Ovary (tissue), 9 donors: Measurements from ENCODE around the gene ACYP2. TPM values are rescaled to one million over a fixed set of nuclear protein-coding genes. Genes with fewer than 3 reads are reported as not detected.
A peak's percentile ranks its signal among the peaks of the same experiment; 100 is the strongest.

Source experiments
- DNase-seq, 5 donors: peaks; one replicate each; pipeline ENCODE4 v3.0.0-alpha.2; 2019 to 2020
- H3K27ac ChIP-seq, 2 donors: fragments of 200-600 bp; one replicate each; pipeline versions ENCODE4 v1.5.1 to v1.8.0; 2019 to 2022
- H3K27me3 ChIP-seq: fragments of 200-600 bp; one replicate; pipeline ENCODE4 v1.8.0; 2022
- H3K36me3 ChIP-seq: fragments of 200-600 bp; sonication (generic); one replicate; pipeline ENCODE4 v1.5.1; 2019
- H3K4me1 ChIP-seq: one replicate; pipeline ENCODE4 v1.8.1; 2013; ENCODE audit warnings: mild to moderate bottlenecking, moderate library complexity; ENCODE audit not compliant: insufficient read depth
- H3K4me3 ChIP-seq: fragments of 200-600 bp; sonication (generic); one replicate; pipeline ENCODE4 v1.5.1; 2017
- H3K9me3 ChIP-seq, 2 donors: fragments of 200-600 bp in 1 of 2; sonication (generic) in 1 of 2; one replicate each; pipeline versions ENCODE4 v1.5.1 to v1.8.1; 2013 to 2019; ENCODE audit warnings: mild to moderate bottlenecking in 1 of 2, moderate library complexity in 1 of 2
- CTCF ChIP-seq, 3 donors: fragments of 450-650 bp in 2 of 3; fragments of 200-600 bp in 1 of 3; IDR thresholded peaks; one replicate each; pipeline versions ENCODE4 v1.5.1 to v1.8.0; 2016 to 2022; ENCODE audit warnings: antibody characterized with exemption in 3 of 3, mild to moderate bottlenecking in 1 of 3
- EP300 ChIP-seq: sonication (generic); formaldehyde crosslinking; IDR thresholded peaks from one replicate; pipeline ENCODE4 v1.6.1; 2017; ENCODE audit warnings: antibody characterized with exemption
- POLR2A ChIP-seq: fragments of 450-650 bp; IDR thresholded peaks from one replicate; pipeline ENCODE4 v1.6.1; 2017; ENCODE audit warnings: antibody characterized with exemption, mild to moderate bottlenecking, moderate library complexity
- WGBS, 3 donors: extraction: QIAGEN DNeasy Blood & Tissue Kit in 1 of 3; methylation state at CpG; one replicate each; pipeline versions ENCODE4 v1.1.5 to v1.1.7; 2013 to 2017; 5-methylcytosine and 5-hydroxymethylcytosine counted together
- intact Hi-C, 4 donors: fragments of 100-400 bp; cut with DNase I; formaldehyde crosslinking; loops; one replicate each; pipeline versions ENCODE4 v1.11.0 to v1.15.1; 2022 to 2023
- polyA plus RNA-seq, 2 donors: library from polyadenylated mRNA; stranded (reverse); fragments of 200-250 nt in 1 of 2; fragments of 350-450 nt in 1 of 2; fragmentation: Illumina TruSeq in 1 of 2; extraction: RNeasy Lipid Tissue Mini Kit (QIAGEN cat#74804) in 1 of 2; gene quantifications; one replicate each; pipeline ENCODE4 v1.2.3, GENCODE V29; 2013 to 2014
- total RNA-seq, 7 donors: library from RNA; depleted of rRNA in 2 of 7; stranded (reverse); fragments of >200 nt in 2 of 7; fragmentation: NEBNext Ultra II Directional in 3 of 7; extraction: Animal tissue kit (Norgen Biotek cat#: 25700) in 3 of 7; gene quantifications; one replicate each; pipeline versions ENCODE4 v1.1.0 to v1.2.4, GENCODE V29; 2016 to 2023
- donor health status: DM: no; HTN: no; CAD: no; lungs with moderate emphysema.
- donor health status: DM: no; HTN: no; CAD: no.
- donor health status: Bipolar disorder and iron deficiency.
- donor health status: DM: yes; HTN: yes; CAD: no.
- donor health status: DM: no; HTN: no; CAD: no.
- donor health status: DM: yes; HTN: yes; CAD: no.

The ACYP2 gene
- total and polyA plus RNA-seq, 9 donors, result 10.4 to 27.1 (median 13.9) TPM

GRCh38 chr2:54079331-54079730 lies 36.1 kb upstream of the ACYP2 start:
- Histone ChIP-seq H3K4me1 (no peaks in the 10 kb centered on the region), H3K36me3 (no peaks in the 10 kb centered on the region), H3K27ac (no peak overlapping the region), H3K4me3 (no peak overlapping the region), H3K9me3 (no peaks in the 10 kb centered on the region), H3K27me3 (no peaks in the 10 kb centered on the region)
- TF ChIP-seq CTCF (IDR thresholded peaks at IDR 0.05) (no peak), EP300 (no peak), POLR2A (no peak)
- intact Hi-C loops, result no loop called here
- DNase-seq, result no peak
- 62 to 80% (median 63%) methylated on average over 2 of the region's 2 CpGs for WGBS, 3 donors

DNA sequence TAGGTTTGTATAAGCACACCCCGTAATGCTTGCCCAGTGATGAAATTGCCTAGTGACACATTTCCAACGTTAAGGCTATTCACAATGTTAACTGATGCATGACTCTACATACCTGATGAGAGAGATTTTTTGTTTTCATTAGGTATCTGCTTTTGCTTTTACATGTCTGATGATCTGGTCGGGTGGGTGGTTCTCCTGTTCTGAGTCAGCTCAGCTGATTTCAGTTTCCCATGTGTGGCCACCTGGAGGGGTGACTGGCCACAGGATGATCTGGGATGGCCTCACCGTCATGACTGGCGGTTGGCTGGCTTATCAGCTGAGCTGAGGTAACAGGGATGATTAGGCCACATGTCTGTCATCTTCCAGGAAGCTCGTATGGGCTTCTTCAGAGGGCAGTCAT lies 33.8 kb upstream of the ACYP2 start:
- no peak for DNase-seq
- Histone ChIP-seq H3K4me3 (no peak overlapping the region), H3K36me3 (no peaks in the 10 kb centered on the region), H3K9me3 (no peaks in the 10 kb centered on the region), H3K4me1 (no peaks in the 10 kb centered on the region), H3K27ac (no peak overlapping the region), H3K27me3 (no peaks in the 10 kb centered on the region)
- intact Hi-C loops, result no loop called here
- 81 to 93% (median 91%) methylated on average over 6 of the region's 6 CpGs for WGBS, 3 donors
- TF ChIP-seq POLR2A, result no peak
- no peak for TF ChIP-seq CTCF (IDR thresholded peaks at IDR 0.05)
- no peak for TF ChIP-seq EP300

DNA sequence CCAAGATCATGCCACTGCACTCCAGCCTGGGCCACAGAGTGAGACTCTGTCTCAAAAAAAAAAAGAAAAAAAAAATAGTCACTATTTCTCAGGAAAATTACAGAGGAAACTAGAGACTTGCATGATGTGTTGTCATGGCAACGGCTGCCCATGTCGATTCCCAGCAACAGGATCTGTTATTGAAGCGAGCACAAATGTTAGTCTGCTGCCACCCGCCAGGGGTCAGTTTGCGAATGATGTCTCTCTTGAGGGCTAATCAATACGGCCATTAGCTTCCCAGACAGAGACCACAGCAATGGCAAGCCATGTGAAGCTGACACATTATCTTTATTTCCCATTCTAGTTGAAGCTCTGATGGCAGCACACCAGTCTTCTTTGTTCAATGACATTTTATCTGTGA lies 32.4 kb upstream of the ACYP2 start:
- DNase-seq, result no peak
- no peaks in the 10 kb centered on the region for H3K9me3 ChIP-seq
- no peak for TF ChIP-seq POLR2A
- TF ChIP-seq EP300, result no peak
- TF ChIP-seq CTCF (IDR thresholded peaks at IDR 0.05), result no peak
- H3K4me3 ChIP-seq, result no peak overlapping the region
- no peaks in the 10 kb centered on the region for H3K4me1 ChIP-seq
- intact Hi-C loops, result no loop called here
- H3K27ac ChIP-seq, result no peak overlapping the region
- H3K36me3 ChIP-seq, result no peaks in the 10 kb centered on the region
- WGBS, 3 donors, result 92 to 95% (median 94%) methylated on average over 6 of the region's 6 CpGs
- no peaks in the 10 kb centered on the region for H3K27me3 ChIP-seq

DNA sequence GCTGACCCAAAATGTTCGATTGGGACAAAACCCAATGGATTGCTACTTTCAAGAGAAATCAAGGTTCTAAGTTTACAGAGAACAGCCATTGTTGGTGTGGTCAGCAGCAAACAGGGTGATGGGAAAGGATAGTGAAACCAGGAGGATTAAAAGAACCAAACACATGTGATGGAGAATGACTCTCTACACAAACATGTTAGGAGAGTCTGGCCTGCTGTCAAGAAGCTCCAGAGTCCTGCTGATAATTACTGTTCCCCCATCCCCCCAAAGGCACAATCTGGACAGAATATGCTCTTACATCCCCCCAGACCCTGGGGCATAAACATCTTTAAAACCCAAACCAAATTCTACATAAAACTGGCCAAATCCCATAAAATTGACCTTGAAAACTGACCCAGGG lies 32.0 kb upstream of the ACYP2 start:
- no peaks in the 10 kb centered on the region for H3K27me3 ChIP-seq
- H3K9me3 ChIP-seq, result no peaks in the 10 kb centered on the region
- TF ChIP-seq POLR2A, result no peak
- no peak for TF ChIP-seq EP300
- no peak for TF ChIP-seq CTCF (IDR thresholded peaks at IDR 0.05)
- DNase-seq, result no peak
- no peaks in the 10 kb centered on the region for H3K4me1 ChIP-seq
- 92 to 94% (median 93%) methylated on average over 1 of the region's 1 CpG for WGBS, 3 donors
- no peaks in the 10 kb centered on the region for H3K36me3 ChIP-seq
- no peak overlapping the region for H3K27ac ChIP-seq
- intact Hi-C loops, result no loop called here
- H3K4me3 ChIP-seq, result no peak overlapping the region

DNA sequence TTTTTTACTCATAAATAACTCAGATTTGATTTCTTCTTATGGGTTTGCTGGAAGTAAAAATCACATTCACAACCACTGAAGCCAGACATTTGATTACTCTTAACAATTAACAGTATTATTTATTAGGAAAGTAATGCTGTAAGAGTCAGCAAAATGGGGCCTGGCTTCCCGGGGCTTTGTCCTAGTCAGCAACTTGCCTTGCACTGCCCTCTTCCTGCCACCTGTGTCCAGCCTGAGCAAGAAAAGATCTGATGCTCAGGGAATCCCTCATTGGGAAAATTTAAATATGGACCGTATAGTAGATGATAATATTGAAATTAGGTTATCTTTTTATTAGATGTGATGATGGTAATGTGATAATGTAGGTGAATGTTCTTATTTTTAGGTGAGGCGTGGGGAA lies 30.8 kb upstream of the ACYP2 start:
- H3K9me3 ChIP-seq, result no peaks in the 10 kb centered on the region
- no peaks in the 10 kb centered on the region for H3K27me3 ChIP-seq
- no peaks in the 10 kb centered on the region for H3K36me3 ChIP-seq
- H3K27ac ChIP-seq, result no peak overlapping the region
- no peak overlapping the region for H3K4me3 ChIP-seq
- 32 to 50% (median 50%) methylated on average over 3 of the region's 3 CpGs for WGBS, 3 donors
- intact Hi-C loops, result no loop called here
- peak in 1 of 5 donors; percentile 27 for DNase-seq
- H3K4me1 ChIP-seq, result no peaks in the 10 kb centered on the region
- TF ChIP-seq POLR2A, result no peak
- TF ChIP-seq CTCF (IDR thresholded peaks at IDR 0.05), result no peak
- TF ChIP-seq EP300, result no peak
